ENCODE results near the gene GPS1.

DNA sequence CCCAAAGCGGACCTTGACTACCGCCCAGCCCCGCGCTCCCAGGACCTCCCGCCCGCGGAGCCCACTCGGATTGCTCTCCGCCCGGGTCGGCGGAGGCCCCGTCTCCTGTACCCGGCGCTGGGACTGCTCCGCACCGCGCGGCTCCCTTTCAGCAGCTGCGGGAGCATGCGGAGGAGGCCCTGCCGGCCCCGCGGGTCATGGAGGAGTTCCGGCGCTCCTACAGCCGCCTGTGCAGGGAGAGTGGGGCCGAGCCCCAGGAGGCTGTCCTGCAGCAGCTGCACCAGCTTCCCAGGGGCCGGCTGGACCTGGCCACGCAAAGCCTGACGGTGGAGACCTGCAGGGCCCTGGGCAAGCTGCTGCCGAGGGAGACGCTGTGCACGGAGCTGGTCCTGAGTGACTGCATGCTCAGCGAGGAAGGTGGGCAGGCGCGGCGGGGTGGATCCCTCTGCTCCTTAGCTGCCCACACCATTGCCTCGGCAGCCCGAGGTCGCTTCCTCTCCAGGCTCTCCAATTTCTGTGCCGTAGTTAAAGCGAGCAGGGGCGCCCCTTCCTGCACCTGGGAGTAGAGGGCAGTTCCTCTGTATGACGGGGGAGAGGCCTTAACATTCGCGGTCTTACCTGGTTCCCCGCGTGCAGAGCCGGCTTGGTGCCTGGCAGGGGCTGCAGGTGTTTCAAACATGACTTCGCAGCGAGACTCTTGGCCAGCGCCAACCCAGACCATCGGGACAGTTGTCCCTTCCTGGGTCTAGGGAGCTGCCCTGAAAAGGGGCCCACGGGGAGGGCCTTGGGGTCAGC, 28.1 kb upstream of the GPS1 start:
- no peak for TF ChIP-seq ZFP30 (CRISPR knock-in tag; IDR thresholded peaks at IDR 0.05)
- TF ChIP-seq, protein P1, sequence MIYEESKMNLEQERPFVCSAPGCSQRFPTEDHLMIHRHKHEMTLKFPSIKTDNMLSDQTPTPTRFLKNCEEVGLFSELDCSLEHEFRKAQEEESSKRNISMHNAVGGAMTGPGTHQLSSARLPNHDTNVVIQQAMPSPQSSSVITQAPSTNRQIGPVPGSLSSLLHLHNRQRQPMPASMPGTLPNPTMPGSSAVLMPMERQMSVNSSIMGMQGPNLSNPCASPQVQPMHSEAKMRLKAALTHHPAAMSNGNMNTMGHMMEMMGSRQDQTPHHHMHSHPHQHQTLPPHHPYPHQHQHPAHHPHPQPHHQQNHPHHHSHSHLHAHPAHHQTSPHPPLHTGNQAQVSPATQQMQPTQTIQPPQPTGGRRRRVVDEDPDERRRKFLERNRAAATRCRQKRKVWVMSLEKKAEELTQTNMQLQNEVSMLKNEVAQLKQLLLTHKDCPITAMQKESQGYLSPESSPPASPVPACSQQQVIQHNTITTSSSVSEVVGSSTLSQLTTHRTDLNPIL (CRISPR knock-in tag; IDR thresholded peaks at IDR 0.05; ENCODE audit: low read depth) = no peak
- TF ChIP-seq ZNF565 (CRISPR knock-in tag; conservative IDR thresholded peaks at IDR 0.05; ENCODE audit: low read depth) = no peak
- TF ChIP-seq ESRRG (CRISPR knock-in tag; IDR thresholded peaks at IDR 0.05) = no peak
- TF ChIP-seq ZNF8 (CRISPR knock-in tag; IDR thresholded peaks at IDR 0.05) = no peak
- TF ChIP-seq PPARA (CRISPR knock-in tag; IDR thresholded peaks at IDR 0.05; ENCODE audit: borderline replicate concordance) = no peak
- no peak for TF ChIP-seq ZNF70 (CRISPR knock-in tag; IDR thresholded peaks at IDR 0.05)
- TF ChIP-seq GLIS3 (CRISPR knock-in tag; IDR thresholded peaks at IDR 0.05) = no peak
- TF ChIP-seq, protein P2, sequence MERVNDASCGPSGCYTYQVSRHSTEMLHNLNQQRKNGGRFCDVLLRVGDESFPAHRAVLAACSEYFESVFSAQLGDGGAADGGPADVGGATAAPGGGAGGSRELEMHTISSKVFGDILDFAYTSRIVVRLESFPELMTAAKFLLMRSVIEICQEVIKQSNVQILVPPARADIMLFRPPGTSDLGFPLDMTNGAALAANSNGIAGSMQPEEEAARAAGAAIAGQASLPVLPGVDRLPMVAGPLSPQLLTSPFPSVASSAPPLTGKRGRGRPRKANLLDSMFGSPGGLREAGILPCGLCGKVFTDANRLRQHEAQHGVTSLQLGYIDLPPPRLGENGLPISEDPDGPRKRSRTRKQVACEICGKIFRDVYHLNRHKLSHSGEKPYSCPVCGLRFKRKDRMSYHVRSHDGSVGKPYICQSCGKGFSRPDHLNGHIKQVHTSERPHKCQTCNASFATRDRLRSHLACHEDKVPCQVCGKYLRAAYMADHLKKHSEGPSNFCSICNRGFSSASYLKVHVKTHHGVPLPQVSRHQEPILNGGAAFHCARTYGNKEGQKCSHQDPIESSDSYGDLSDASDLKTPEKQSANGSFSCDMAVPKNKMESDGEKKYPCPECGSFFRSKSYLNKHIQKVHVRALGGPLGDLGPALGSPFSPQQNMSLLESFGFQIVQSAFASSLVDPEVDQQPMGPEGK (CRISPR knock-in tag; IDR thresholded peaks at IDR 0.05; ENCODE audit: borderline replicate concordance) = no peak
- TF ChIP-seq CSDC2 (CRISPR knock-in tag; IDR thresholded peaks at IDR 0.05) = no peak
- TF ChIP-seq ISL1 (CRISPR knock-in tag; IDR thresholded peaks at IDR 0.05) = no peak
- TF ChIP-seq, protein P3, sequence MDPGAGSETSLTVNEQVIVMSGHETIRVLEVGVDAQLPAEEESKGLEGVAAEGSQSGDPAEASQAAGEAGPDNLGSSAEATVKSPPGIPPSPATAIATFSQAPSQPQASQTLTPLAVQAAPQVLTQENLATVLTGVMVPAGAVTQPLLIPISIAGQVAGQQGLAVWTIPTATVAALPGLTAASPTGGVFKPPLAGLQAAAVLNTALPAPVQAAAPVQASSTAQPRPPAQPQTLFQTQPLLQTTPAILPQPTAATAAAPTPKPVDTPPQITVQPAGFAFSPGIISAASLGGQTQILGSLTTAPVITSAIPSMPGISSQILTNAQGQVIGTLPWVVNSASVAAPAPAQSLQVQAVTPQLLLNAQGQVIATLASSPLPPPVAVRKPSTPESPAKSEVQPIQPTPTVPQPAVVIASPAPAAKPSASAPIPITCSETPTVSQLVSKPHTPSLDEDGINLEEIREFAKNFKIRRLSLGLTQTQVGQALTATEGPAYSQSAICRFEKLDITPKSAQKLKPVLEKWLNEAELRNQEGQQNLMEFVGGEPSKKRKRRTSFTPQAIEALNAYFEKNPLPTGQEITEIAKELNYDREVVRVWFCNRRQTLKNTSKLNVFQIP (CRISPR knock-in tag; IDR thresholded peaks at IDR 0.05; ENCODE audit: borderline replicate concordance, low read depth) = no peak
